ENCODE data around the gene PALLD. TPM values are rescaled to one million over a fixed set of nuclear protein-coding genes. Genes with fewer than 3 reads are reported as not detected.

The PALLD gene
- total RNA-seq, 1 experiment from 2014 or later, result 18.3 TPM

- Histone ChIP-seq H3K4me1 (ENCODE audit: insufficient read depth, low read length) (no peaks in the 10 kb centered on the region), H3K56ac (ENCODE audit: insufficient read length, low read depth, low read length) (no peak overlapping the region), H3K79me2 (ENCODE audit: insufficient read depth, low read length) (no peaks in the 10 kb centered on the region), H4K20me1 (ENCODE audit: control insufficient read depth, insufficient read depth, insufficient read length) (no peaks in the 10 kb centered on the region), H2BK12ac (ENCODE audit: insufficient read length, low read depth, low read length) (no peak overlapping the region), H2BK120ac (ENCODE audit: low read depth, low read length, poor library complexity, severe bottlenecking) (no peak overlapping the region), H3K9ac (ENCODE audit: extremely low read depth, insufficient read length, low read length) (no peak overlapping the region), H3K23me2 (ENCODE audit: insufficient read length, low read depth, low read length, poor library complexity, severe bottlenecking) (no peaks in the 10 kb centered on the region), H4K8ac (replicated peaks; ENCODE audit: insufficient read length, low read depth, low read length) (no peak overlapping the region), H3K14ac (ENCODE audit: insufficient read depth, low read length) (no peak overlapping the region), H2AK5ac (ENCODE audit: insufficient read length, low read length) (no peak overlapping the region), H4K91ac (ENCODE audit: insufficient read length, low read depth, low read length) (no peak overlapping the region), H2BK15ac (ENCODE audit: low read depth, low read length) (no peak overlapping the region), H3K23ac (ENCODE audit: insufficient read length, low read depth, low read length) (no peak overlapping the region), H3K18ac (ENCODE audit: insufficient read length, low read depth, low read length) (no peak overlapping the region), H3K79me1 (ENCODE audit: insufficient read depth, low read depth, low read length, poor library complexity, severe bottlenecking) (no peaks in the 10 kb centered on the region), H2BK5ac (ENCODE audit: insufficient read length, low read length) (no peak overlapping the region), H4K5ac (ENCODE audit: insufficient read length, low read depth, low read length) (no peak overlapping the region), H3K27me3 (ENCODE audit: insufficient read depth, low read length) (no peaks in the 10 kb centered on the region), H3K4ac (ENCODE audit: low read depth, low read length) (no peak overlapping the region), H3K4me2 (ENCODE audit: insufficient read depth, insufficient read length, low read length) (no peak overlapping the region), H2AFZ (ENCODE audit: low read length) (no peak overlapping the region), H3K9me3 (ENCODE audit: control insufficient read depth, low read depth, low read length) (no peaks in the 10 kb centered on the region), H3K27ac (ENCODE audit: insufficient read length, low read depth, low read length) (no peak overlapping the region), H3T11ph (ENCODE audit: low read length) (no peak overlapping the region), H2BK20ac (ENCODE audit: low read depth, low read length, poor library complexity, severe bottlenecking) (no peak overlapping the region)
- H3K4me1 Mint-ChIP-seq, result no peaks in the 10 kb centered on the region
- no peak overlapping the region for H3K4me3 Mint-ChIP-seq
- no CpG with 5 or more reads among the region's 2 CpGs for WGBS (ENCODE audit: extremely low coverage, insufficient read length, low lambda C conversion rate)
- H3K27me3 Mint-ChIP-seq (ENCODE audit: low read depth), result no peaks in the 10 kb centered on the region
- no peak for DNase-seq
- no peak for TF ChIP-seq CTCF (conservative IDR thresholded peaks at IDR 0.05)
- H3K27ac Mint-ChIP-seq, result no peak overlapping the region
- no peaks in the 10 kb centered on the region; a peak in 1 of 5 replicates for H3K9me3 Mint-ChIP-seq
- H3K36me3 Mint-ChIP-seq (ENCODE audit: insufficient read depth in 1 of 3, low read depth in 3 of 3), result 0 out of 7 replicates have a peak, but pooled peaks cover 0 to 4% (median 0%) of the 10 kb centered on the region in 3 experiments
These were observed 6.1 kb upstream of the PALLD start for GRCh38 chr4:168490711-168491110.

Data from H9 (cell line).